Measurements from ENCODE around the gene ASGR1.
"Not testable (repeated sequence)": the region's sequence is repeated elsewhere in the genome, so short reads cannot be mapped to it uniquely, and the experiment has no call there.

The ASGR1 gene

GRCh38 chr17:7166873-7167272 is 12.3 kb downstream of the ASGR1 start:
- no peak for TF ChIP-seq ZFX (IDR thresholded peaks at IDR 0.05; ENCODE audit: borderline replicate concordance)
- TF ChIP-seq, protein P1, sequence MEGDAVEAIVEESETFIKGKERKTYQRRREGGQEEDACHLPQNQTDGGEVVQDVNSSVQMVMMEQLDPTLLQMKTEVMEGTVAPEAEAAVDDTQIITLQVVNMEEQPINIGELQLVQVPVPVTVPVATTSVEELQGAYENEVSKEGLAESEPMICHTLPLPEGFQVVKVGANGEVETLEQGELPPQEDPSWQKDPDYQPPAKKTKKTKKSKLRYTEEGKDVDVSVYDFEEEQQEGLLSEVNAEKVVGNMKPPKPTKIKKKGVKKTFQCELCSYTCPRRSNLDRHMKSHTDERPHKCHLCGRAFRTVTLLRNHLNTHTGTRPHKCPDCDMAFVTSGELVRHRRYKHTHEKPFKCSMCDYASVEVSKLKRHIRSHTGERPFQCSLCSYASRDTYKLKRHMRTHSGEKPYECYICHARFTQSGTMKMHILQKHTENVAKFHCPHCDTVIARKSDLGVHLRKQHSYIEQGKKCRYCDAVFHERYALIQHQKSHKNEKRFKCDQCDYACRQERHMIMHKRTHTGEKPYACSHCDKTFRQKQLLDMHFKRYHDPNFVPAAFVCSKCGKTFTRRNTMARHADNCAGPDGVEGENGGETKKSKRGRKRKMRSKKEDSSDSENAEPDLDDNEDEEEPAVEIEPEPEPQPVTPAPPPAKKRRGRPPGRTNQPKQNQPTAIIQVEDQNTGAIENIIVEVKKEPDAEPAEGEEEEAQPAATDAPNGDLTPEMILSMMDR (IDR thresholded peaks at IDR 0.05), result no peak

DNA sequence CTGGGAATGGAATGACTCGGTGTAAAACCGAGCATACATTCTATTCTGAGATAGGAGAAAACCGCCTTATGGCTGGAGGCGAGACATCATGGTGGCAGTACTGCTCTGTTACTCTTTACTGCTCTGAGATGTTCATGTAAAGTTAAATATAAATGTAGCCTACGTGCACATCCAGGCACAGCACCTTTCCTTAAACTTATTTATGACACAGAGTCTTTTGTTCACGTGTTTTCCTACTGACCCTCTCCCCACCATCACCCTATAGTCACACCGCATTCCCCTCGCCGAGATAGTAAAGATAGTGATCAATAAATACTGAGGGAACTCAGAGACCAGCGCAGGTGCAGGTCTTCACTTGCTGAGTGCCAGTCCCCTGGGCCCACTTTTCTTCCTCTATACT is 19.6 kb downstream of the ASGR1 start:
- not testable (repeated sequence) for H3K27ac ChIP-seq

More at GRCh38 chr17:7166873-7167272, 12.3 kb downstream of the ASGR1 start:
- no peak overlapping the region for H3K27ac ChIP-seq

DNA sequence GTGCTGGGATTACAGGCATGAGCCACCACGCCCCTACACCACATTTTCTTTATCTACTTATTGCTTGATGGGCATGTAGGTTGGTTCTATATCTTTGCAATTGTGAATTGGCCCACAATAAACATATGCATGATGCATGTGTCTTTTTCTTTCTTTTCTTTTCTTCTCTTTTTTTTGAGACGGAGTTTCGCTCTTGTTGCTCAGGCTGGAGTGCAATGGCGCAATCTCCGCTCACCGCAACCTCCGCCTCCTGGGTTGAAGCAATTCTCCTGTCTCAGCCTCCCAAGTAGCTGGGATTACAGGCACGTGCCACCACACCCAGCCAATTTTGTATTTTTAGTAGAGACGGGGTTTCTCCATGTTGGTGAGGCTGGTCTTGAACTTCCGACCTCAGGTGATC is 20.7 kb downstream of the ASGR1 start:
- H3K27ac ChIP-seq, result not testable (repeated sequence)

DNA sequence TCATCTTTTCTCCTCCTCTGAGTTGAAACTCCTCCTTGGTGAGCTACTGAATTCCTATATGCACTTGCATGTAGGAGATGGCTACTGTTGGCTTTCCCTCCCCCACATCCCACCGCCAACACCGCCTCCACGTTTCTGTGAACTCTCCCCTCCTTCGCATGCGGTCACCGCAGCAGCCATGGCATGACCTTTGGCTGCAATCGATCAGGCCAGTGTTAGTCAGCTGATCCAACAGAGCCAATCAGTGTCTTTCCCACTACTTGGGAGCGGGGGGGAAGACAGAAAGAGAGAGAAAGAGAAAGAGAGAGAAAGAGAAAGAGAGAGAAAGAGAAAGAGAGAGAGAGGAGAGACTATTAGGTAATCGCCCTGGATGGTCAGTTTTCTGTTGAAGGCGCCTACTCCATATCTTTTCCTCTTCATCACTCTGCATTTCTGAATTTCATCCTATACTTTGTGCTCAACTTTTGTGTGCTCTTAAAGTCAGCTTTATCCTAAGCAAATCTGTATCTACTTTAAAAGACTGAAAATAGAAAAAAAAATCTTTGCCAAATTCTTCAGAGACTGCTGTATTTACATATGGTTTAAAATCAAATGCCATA is 22.7 kb downstream of the ASGR1 start:
- no peak overlapping the region for H3K27ac ChIP-seq

DNA sequence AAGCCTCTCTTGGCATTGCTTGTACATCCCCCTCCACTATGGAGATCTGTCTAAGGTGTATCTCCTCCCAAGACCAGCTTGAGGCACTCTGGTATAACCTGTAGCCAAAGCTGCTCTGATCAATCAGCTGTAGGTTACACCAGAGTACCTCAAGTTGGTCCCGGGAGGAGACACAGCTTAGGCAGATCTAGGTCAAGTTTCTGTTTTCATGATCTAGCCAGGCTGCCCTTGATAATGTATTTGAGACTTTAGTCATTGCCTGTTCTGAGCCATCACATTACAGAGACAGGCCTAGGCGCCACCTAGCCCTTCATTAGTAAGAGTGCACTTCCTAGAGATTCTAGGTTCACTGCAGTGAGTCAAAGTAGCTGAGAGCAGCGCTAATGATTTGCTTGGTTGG is 31.4 kb downstream of the ASGR1 start:
- TF ChIP-seq ZFX (IDR thresholded peaks at IDR 0.05; ENCODE audit: borderline replicate concordance), result no peak
- TF ChIP-seq, protein P1 (IDR thresholded peaks at IDR 0.05), result no peak
- H3K27ac ChIP-seq, result no peak overlapping the region

More for the DNA sequence above, 22.7 kb downstream of the ASGR1 start:
- TF ChIP-seq ZFX (IDR thresholded peaks at IDR 0.05; ENCODE audit: borderline replicate concordance), result no peak
- TF ChIP-seq, protein P1 (IDR thresholded peaks at IDR 0.05), result no peak

- TF ChIP-seq ZFX (IDR thresholded peaks at IDR 0.05; ENCODE audit: borderline replicate concordance), result no peak
- TF ChIP-seq, protein P1 (IDR thresholded peaks at IDR 0.05), result no peak
- H3K27ac ChIP-seq, result no peak overlapping the region
Measured at GRCh38 chr17:7146115-7146514, 33.1 kb downstream of the ASGR1 start.

DNA sequence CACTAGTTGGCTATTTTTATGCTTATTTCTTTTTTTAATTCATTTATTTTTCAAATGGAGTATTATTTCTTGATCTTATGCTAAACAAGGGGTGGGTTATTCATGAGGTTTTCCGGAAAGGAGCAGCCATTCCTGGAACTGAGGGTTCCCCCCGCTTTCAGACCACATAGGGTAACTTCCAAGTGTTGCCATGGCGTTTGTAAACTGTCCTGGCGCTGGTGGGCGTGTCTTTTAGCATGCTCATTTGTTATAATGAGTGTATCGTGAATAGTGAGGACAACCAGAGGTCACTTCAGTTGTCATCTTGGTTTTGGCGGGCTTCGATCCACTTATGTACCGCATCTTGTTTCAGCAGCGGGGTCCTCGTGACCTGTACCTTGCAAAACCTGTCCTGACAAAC is 35.0 kb downstream of the ASGR1 start:
- TF ChIP-seq, protein P1 (IDR thresholded peaks at IDR 0.05), result no peak
- TF ChIP-seq ZFX (IDR thresholded peaks at IDR 0.05; ENCODE audit: borderline replicate concordance), result no peak
- no peak overlapping the region for H3K27ac ChIP-seq

DNA sequence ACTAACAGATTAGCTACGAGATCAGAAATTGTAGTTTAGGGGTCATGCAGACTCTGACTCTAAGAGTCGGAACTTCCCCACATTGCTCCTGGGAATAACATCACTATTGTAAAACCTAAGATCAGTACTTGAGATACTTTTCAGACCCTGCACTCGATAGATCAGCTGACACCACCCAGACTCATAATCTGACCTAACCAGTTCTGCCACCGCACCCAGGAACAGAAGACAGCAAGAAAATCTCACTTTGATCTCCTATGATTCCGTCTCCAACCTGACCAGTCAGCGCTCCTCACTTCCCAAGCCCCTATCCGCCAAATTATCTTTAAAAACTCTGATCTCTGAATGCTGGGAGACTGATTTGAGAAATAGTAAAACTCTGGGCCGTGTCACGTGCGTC is 37.3 kb downstream of the ASGR1 start:
- TF ChIP-seq, protein P1 (IDR thresholded peaks at IDR 0.05), result no peak
- TF ChIP-seq ZFX (IDR thresholded peaks at IDR 0.05; ENCODE audit: borderline replicate concordance), result no peak
- no peak overlapping the region for H3K27ac ChIP-seq

All from 22Rv1 (cell line).